ENCODE measurements around the gene SLC30A4.
"Not testable (repeated sequence)": the region's sequence is repeated elsewhere in the genome, so short reads cannot be mapped to it uniquely, and the experiment has no call there.

The SLC30A4 gene, protein sequence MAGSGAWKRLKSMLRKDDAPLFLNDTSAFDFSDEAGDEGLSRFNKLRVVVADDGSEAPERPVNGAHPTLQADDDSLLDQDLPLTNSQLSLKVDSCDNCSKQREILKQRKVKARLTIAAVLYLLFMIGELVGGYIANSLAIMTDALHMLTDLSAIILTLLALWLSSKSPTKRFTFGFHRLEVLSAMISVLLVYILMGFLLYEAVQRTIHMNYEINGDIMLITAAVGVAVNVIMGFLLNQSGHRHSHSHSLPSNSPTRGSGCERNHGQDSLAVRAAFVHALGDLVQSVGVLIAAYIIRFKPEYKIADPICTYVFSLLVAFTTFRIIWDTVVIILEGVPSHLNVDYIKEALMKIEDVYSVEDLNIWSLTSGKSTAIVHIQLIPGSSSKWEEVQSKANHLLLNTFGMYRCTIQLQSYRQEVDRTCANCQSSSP

DNA sequence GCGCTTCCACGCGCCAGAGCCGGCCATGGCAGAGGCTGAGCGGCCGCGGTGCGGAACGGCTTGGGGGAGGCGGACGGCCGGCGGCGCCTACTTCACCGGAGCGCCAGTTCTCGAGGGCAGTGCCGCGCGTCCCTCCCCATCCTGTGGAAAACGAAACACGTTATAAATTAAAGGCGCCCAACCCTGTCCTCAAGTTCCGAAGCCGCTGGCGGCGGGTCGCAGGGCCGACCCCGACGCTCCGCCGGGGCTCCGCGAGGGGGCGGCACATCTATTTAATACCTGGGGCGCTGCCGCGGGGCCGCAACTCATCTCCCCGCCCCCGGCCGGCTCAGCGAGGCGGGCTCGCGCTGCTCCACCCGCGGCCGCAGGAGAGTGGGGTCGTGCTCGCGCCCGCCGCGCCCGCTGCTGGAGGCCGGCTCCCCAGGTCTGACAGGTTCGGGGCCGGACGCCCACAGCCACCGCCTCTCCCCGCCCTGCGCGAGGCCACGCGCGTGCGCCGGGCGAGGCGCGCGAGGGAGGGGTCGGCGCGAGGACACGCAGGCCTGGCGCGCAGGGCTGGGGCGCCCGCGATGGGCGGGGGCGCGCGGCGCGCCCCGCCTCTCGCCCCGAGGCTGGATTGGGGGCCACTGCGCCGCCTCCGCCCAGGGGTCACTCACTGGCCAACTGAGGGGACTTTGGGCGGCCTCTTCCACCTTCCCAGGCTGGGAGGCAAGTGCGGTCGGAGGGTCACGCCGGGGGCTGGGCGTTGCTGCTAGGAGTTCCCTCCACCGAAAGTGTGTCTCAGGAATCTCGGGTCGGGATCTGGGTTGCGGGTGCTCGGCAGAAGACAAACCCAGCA is at the start of gene SLC30A4:
Gene SLC30A4, minus strand, starts transcription at position 428 of the 838 bp plus-strand sequence. Its CDS starts 401 bp downstream, at position 27.
- peak in 49 of 51 donors; percentile 14 to 91 (median 66) for DNase-seq

GRCh38 chr15:45555934-45556608 is 33.5 kb upstream of the SLC30A4 start:
- no peak for DNase-seq

DNA sequence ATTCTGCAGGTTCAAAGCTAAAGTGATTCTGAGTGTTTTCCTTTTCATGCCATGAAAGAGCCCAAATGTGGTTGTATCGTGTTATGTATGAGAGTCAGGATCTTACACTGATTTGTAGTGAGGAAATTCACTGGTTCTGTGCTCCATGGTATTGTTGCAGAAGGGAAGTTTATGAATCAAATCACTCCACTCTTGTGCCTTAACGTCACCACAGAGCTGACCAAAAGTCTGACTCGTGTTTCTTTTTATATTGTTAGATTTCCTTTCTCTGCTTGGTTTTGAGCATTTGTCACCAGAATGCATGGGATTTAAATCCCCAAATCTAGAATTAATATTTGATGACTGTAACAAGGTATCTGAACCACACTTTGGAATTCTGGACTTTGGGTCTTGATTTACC is 29.1 kb upstream of the SLC30A4 start:
- no peak for DNase-seq

DNA sequence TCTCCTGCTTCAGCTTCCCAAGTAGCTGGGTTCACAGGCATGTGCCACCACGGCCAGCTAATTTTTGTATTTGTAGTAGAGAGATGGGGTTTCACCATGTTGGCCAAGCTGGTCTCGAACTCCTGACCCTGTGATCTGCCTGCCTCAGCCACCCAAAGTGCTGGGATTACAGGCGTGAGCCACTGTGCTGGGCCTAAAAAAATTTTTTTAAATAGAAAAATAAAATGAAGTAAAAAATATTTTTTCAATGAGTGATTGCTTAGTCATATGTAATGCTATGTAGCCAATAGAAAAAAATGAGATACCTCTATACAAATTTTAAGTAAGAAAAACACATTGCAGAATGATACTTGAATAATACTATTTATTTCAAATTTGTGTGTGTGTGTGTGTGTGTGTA is 27.9 kb upstream of the SLC30A4 start:
- DNase-seq = no peak

- DNase-seq = no peak
Observed at GRCh38 chr15:45549541-45550220, 27.1 kb upstream of the SLC30A4 start.

DNA sequence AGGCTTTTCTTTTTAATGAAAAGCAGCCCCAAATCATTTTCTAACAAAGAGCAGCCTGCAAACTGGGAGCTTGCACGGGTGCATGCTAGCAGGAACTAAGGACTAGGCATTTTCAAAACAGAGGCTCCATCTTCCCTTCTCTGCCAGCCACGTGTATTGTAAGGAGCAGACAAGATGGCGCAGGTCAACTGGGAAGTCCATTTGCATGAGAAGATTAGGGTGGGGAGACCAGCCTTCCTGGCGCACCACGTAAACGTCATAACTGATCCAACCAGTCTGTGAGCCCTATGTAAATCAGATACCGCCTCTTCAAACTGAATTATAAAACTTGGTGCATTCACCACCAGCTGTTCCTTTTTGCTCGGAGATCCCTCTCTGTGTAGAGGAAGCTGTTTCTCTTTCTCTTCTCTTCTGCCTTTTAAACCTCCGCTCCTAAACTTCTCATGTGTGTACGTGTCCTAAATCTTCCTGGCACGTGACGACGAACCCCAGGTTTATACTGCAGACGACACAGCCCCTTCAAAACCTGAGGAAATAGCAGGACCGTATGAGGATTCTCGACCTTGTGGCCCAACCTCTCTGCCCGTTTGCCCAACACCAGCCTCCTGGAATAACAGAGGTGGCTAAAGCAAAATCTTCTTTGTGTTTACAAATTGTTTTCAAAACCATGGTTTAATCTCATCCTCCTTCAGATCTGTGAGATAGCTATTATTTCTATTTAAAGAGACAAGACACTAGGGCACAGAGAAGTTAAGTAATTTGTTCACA is 26.4 kb upstream of the SLC30A4 start:
- no peak for DNase-seq

DNA sequence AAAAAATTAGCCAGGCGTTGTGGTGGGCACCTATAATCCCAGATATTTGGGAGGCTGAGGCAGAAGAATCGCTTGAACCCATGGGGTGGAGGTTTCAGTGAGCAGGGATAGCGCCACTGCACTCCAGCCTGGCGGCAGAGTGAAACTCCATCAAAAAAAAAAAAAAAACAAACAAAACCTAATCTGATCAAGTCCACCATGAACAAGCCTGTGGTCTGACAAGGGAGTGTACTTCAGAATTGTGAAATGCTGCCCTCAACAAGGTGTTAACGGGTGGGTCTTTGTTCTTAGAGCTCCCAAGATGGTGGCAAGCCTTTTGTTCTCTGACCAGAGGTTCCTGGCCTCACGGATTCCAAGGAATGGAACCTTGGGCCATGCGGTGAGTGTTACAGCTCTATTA is 24.2 kb upstream of the SLC30A4 start:
- DNase-seq = no peak

GRCh38 chr15:45544266-45545023 is 21.9 kb upstream of the SLC30A4 start:
- DNase-seq = no peak

GRCh38 chr15:45543051-45543450 is 20.5 kb upstream of the SLC30A4 start:
- no peak for DNase-seq

DNA sequence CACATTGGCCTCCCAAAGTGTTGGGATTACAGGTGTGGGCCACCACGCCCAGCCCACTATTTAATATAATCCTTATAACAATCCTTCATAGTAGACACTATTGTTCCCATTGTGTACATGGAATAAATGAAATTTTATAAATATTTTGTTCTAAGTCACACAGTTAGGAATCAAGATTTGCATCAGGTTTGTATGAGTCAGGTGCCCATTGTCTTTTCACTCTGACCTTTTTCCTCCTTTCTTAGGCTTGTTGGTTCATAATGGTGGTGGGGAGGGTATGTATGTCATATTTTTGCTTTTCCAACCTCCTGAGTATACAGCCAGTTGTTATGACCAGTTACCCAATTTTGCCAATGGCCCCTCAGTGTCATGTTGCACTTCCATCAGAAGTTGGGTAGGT is 18.0 kb upstream of the SLC30A4 start:
- no peak for DNase-seq

GRCh38 chr15:45539680-45540079 is 17.1 kb upstream of the SLC30A4 start:
- DNase-seq = no peak

- no peak for DNase-seq
Observed at GRCh38 chr15:45536934-45537333, 14.4 kb upstream of the SLC30A4 start.

DNA sequence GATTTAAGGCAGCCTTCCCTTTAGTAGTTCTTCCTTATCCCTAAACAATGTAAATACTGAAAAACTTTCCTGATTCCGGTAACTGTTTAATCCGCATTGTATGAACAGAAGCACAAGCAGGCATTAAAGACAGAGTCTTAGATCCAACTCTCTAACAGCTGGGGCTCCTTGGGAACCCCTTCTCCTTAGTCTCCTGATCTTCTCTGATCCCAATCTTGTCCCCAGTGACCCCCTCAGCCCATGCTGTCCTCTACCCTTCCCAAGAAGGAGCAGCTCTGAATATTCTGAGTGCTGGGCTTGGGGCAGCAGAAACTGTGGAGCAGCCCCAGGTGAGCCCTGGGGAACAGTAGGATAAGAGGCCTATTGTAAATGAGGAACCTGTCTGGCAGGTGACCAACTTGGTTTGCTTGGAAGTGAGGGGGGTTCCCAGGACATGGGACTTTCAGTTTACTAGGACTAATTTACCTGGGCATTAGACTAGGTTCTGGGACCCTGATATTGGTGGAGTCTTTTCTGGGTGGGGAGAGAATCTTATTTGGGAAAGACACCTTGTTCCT is 13.0 kb upstream of the SLC30A4 start:
- DNase-seq = no peak

GRCh38 chr15:45534821-45535220 is 12.3 kb upstream of the SLC30A4 start:
- DNase-seq = peak in 2 of 51 donors; percentile 4 to 16

DNA sequence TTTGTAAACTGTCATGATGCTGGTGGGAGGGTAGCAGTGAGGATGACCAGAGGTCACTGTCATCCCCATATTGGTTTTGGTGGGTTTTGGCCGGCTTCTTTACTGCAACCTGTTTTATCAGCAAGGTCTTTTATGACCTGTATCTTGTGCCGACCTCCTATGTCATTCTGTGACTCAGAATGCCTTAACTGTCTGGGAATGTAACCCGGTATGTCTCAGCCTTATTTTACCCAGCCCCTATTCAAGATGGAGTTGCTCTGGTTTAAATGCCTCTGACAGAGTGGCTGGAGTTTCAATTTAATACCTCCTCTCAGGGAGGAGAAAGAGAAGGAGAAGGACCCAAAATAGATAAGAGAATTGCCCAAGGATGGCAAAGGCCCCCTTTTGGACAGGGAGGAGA is 10.3 kb upstream of the SLC30A4 start:
- DNase-seq = not testable (repeated sequence)

GRCh38 chr15:45529613-45530012 is 7.1 kb upstream of the SLC30A4 start:
- no peak for DNase-seq

DNA sequence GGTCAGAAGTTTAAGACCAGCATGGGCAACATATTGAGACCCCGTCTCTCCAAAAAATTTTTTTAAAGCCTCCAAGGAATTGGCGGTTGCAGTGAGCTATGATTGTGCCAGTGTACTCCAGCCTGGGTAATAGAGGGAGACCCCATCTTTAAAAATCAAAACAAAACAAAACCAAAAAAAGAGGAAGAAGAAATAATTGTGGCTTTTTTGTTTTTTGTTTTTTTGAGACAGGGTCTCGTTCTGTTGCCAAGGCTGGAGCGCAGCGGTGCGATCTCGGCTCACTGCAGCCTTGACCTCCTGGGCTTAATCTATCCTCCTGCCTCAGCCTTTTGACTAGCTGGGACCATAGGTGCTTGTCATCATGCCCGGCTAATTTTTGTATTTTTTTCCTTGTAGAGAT is 4.5 kb upstream of the SLC30A4 start:
- DNase-seq = no peak

DNA sequence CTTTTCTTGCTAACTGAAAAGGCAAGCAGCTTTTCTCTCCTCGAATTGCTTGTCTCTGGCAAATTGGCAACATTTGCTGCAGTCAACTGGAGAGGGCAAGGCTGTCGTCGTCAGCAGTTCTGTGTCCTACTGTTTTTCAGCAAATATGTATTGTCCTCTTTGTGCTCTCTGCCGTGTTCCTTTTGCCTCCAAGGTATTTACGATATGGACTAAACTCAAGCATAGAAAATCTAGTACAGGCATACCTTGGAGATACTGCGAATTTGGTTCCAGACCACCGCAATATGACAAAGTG is 558 bp upstream of the SLC30A4 start:
- peak in 3 of 51 donors; percentile 28 to 66 (median 54) for DNase-seq

DNA sequence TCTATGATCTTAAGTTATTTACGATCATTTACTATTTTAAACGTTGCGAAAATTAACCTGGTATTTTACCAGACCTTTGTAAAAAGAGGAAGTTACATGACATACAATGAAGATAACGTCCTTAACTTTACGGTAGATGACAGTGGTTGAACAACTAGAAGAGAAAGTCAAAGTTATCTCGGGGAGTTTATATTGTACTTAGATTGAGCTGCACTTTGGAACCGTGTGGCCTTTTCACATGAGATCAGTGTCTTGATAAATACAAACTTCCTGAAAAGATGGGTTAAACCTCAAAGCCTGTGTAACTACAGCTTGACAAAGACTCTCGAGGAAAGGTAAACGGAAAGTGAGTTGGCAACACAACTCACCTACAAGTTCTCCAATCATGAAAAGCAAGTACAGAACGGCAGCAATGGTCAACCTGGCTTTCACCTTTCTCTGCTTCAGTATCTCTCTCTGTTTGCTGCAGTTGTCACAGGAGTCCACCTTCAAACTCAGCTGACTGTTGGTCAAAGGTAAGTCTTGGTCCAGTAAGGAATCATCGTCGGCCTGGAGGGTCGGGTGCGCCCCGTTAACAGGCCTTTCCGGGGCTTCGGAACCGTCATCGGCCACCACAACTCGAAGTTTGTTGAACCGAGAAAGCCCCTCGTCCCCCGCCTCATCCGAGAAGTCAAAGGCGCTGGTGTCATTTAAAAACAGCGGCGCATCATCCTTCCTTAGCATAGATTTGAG is 793 bp downstream of the SLC30A4 start:
- DNase-seq = peak in 7 of 51 donors; percentile 5 to 50 (median 43)
